Osteocyte (in vitro differentiated cells): ENCODE measurements around the gene SYNE4. TPM values are rescaled to one million over a fixed set of nuclear protein-coding genes. Genes with fewer than 3 reads are reported as not detected.
"Not testable (repeated sequence)": the region's sequence is repeated elsewhere in the genome, so short reads cannot be mapped to it uniquely, and the experiment has no call there.

Experiments
- DNase-seq: peaks from one replicate; pipeline ENCODE4 v3.0.0; 2021; ENCODE audit warnings: mixed read lengths; ENCODE audit not compliant: unreplicated experiment; ENCODE audit errors: extremely low spot score
- H3K27ac Mint-ChIP-seq: one replicate; pipeline ENCODE4 v1.8.0; 2021; ENCODE audit warnings: mild to moderate bottlenecking, mixed read lengths; ENCODE audit not compliant: unreplicated experiment
- H3K27me3 Mint-ChIP-seq: one replicate; pipeline ENCODE4 v1.8.0; 2021; ENCODE audit warnings: mixed read lengths; ENCODE audit not compliant: unreplicated experiment
- H3K36me3 Mint-ChIP-seq: one replicate; pipeline ENCODE4 v1.8.0; 2021; ENCODE audit warnings: mixed read lengths; ENCODE audit not compliant: unreplicated experiment
- H3K4me1 Mint-ChIP-seq: one replicate; pipeline ENCODE4 v1.8.0; 2021; ENCODE audit warnings: mixed read lengths; ENCODE audit not compliant: unreplicated experiment
- H3K4me3 Mint-ChIP-seq: one replicate; pipeline ENCODE4 v1.8.0; 2021; ENCODE audit warnings: mild to moderate bottlenecking, moderate library complexity, mixed read lengths; ENCODE audit not compliant: unreplicated experiment
- H3K9me3 Mint-ChIP-seq: one replicate; pipeline ENCODE4 v1.8.0; 2021; ENCODE audit warnings: mixed read lengths; ENCODE audit not compliant: unreplicated experiment
- total RNA-seq: library from RNA; stranded (reverse); gene quantifications from 2 replicates; pipeline ENCODE4 v1.2.1, GENCODE V29; 2021
- TF ChIP-seq, protein P1 (sequence below): fragments of 200-600 bp; sonication (generic); IDR thresholded peaks from 2 replicates; pipeline ENCODE4 v1.5.0; 2021; ENCODE audit warnings: antibody characterized with exemption, mild to moderate bottlenecking, moderate library complexity

SYNE4 gene
- total RNA-seq, 1 donor from 2014 or later: not detected

DNA sequence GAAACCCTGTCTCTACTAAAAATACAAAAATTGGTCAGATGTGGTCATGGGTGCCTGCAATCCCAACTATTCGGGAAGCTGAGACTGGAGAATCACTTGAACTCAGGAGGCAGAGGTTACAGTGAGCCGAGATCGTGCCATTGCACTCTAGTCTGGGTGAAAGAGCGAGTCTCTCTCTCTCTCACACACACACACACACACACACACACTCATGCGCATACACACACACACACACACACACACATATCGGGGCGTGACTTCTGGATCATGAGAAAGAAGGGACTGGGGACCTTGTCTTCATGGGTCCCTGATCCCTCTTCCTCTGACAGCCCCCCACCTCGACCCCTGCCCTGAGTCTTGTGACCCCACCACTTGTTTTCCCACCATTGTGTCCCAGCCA lies 25.4 kb downstream of the SYNE4 start:
- Mint-ChIP-seq H3K27me3 (peaks cover 26% of the 10 kb centered on the region), H3K9me3 (no peaks in the 10 kb centered on the region), H3K4me1 (peaks cover 5% of the 10 kb centered on the region), H3K4me3 (no peak overlapping the region), H3K36me3 (no peaks in the 10 kb centered on the region), H3K27ac (no peak overlapping the region)
- no peak for DNase-seq
- TF ChIP-seq, protein P1, sequence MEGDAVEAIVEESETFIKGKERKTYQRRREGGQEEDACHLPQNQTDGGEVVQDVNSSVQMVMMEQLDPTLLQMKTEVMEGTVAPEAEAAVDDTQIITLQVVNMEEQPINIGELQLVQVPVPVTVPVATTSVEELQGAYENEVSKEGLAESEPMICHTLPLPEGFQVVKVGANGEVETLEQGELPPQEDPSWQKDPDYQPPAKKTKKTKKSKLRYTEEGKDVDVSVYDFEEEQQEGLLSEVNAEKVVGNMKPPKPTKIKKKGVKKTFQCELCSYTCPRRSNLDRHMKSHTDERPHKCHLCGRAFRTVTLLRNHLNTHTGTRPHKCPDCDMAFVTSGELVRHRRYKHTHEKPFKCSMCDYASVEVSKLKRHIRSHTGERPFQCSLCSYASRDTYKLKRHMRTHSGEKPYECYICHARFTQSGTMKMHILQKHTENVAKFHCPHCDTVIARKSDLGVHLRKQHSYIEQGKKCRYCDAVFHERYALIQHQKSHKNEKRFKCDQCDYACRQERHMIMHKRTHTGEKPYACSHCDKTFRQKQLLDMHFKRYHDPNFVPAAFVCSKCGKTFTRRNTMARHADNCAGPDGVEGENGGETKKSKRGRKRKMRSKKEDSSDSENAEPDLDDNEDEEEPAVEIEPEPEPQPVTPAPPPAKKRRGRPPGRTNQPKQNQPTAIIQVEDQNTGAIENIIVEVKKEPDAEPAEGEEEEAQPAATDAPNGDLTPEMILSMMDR: no peak

DNA sequence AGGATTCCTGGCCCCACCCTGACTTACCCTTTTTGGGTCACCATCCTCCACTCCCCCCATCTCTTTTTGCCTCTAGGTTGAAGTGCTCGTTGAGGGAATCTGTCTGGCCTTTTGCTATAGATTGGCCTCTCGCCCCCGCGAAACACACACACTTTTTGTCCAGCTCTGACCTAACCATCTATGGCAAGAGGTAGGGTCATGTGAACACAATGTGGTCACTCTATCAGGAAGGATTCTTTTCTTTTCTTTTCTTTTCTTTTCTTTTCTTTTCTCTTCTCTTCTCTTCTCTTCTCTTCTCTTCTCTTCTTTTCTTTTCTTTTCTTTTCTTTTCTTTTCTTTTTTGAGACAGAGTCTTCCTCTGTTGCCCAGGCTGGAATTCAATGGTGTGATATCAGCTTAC lies 27.6 kb downstream of the SYNE4 start:
- not testable (repeated sequence) for H3K9me3 Mint-ChIP-seq, H3K27ac Mint-ChIP-seq, H3K4me3 Mint-ChIP-seq, DNase-seq, H3K4me1 Mint-ChIP-seq, H3K36me3 Mint-ChIP-seq
- H3K27me3 Mint-ChIP-seq: peaks cover 20% of the 10 kb centered on the region

DNA sequence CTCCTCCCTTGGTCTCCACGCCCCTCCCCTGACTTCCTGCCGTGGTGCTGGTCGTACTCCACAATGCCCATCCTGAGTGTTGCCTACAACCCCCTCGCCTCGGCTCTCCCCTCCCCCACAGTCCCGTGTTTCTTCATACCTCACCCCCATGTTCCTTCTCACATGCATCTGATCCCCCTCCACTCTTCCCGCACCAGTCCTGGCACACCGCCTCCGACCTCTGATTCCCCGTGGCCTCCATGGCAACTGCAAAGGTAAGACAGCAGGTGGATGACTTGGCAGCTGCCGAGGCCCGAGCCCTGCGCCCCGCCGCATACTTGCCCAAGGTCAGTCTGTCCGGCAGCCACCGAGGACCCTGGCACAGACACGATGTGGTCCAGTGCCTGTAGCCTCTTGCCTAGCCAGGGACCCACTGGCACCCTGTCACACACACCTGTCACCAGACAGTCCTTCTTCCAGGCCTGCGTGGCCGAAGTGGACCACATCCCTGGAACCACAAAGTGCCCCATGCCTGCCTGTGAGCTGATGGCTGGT lies 29.7 kb downstream of the SYNE4 start:
- TF ChIP-seq, protein P1: no peak
- DNase-seq: no peak
- H3K4me3 Mint-ChIP-seq: no peak overlapping the region
- peaks cover 9% of the 10 kb centered on the region for H3K27me3 Mint-ChIP-seq
- H3K9me3 Mint-ChIP-seq: no peaks in the 10 kb centered on the region
- no peaks in the 10 kb centered on the region for H3K4me1 Mint-ChIP-seq
- no peak overlapping the region for H3K27ac Mint-ChIP-seq
- no peaks in the 10 kb centered on the region for H3K36me3 Mint-ChIP-seq

DNA sequence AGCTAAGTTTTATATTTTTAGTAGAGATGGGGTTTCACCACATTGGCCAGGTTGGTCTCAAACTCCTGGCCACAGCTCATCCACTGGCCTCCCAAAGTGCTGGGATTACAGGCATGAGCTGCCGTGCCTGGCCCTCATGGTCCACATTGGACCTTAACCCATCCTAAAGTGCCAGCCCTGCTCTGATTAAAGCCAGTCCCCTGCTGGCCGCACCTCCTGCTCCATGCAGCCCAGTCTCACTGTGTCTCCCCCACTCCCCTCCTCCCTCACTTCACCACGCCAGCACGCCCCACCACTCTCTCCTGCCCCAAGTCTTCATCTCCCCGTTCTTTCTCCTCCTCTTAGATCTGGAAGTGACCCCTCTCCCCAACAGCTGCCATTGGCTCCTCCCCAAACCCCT lies 30.3 kb downstream of the SYNE4 start:
- H3K9me3 Mint-ChIP-seq: no peaks in the 10 kb centered on the region
- TF ChIP-seq, protein P1: no peak
- no peaks in the 10 kb centered on the region for H3K4me1 Mint-ChIP-seq
- peaks cover 9% of the 10 kb centered on the region for H3K27me3 Mint-ChIP-seq
- no peak overlapping the region for H3K4me3 Mint-ChIP-seq
- H3K27ac Mint-ChIP-seq: no peak overlapping the region
- DNase-seq: no peak
- no peaks in the 10 kb centered on the region for H3K36me3 Mint-ChIP-seq

DNA sequence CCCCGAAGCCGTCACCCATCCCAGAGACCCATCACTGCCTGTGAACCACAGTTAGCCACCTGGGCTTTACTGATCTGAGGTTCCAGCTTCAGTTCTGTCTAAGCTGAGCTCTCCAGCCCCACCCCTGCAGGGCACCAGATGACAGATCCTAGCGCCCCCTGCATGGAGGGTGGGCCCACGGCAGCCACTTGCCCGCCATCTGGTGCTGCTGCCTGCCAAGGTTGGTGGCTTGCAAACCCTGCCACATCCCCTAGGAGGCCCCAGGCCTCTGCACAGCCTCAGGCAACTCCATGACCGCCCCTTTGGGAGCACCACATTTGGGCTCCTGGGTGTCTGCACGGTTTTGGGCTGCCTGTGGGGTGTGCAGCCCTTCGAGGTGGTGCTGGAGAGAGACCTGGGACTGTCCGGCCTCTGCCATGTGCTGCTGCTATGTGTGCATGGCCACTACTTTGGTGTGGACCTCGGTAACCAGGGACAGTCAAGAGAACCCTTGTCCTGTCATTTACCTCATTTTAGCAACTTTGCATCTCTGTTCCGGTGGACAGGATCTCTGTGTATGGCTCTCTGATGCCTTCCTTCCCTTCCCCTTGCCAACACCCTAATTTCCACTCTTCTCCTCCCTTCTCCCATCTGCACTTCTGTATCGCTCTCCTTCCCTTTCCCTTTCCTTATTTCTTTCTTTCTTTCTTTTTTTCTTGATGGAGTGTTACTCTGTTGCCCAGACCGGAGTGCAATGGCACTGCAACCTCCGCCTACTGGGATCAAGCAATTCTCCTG lies 31.0 kb downstream of the SYNE4 start:
- H3K27me3 Mint-ChIP-seq: peaks cover 9% of the 10 kb centered on the region

More for the DNA sequence above, 31.0 kb downstream of the SYNE4 start:
- no peak for DNase-seq
- TF ChIP-seq, protein P1: no peak
- H3K4me3 Mint-ChIP-seq: no peak overlapping the region
- H3K9me3 Mint-ChIP-seq: no peaks in the 10 kb centered on the region
- H3K4me1 Mint-ChIP-seq: no peaks in the 10 kb centered on the region
- H3K27ac Mint-ChIP-seq: no peak overlapping the region
- no peaks in the 10 kb centered on the region for H3K36me3 Mint-ChIP-seq
